ENCODE results near the gene BMP6. TPM values are rescaled to one million over a fixed set of nuclear protein-coding genes. Genes with fewer than 3 reads are reported as not detected.

The BMP6 gene
- total and polyA plus RNA-seq, 2 experiments from 2014 or later = 1.3 to 10.3 TPM

- in situ Hi-C loops (cut with MboI) = no loop called here
- Histone ChIP-seq H3K27me3 (replicated peaks; ENCODE audit: insufficient read depth) (no peaks in the 10 kb centered on the region), H3K4me2 (ENCODE audit: unreplicated experiment) (peak overlapping the region; percentile 83), H3K4me3 (peak overlapping the region; percentile 61), H3K9me3 (ENCODE audit: low read depth) (no peaks in the 10 kb centered on the region), H2AFZ (peak overlapping the region; percentile 66), H3K9ac (peak overlapping the region; percentile 57), H4K20me1 (ENCODE audit: insufficient read depth) (no peaks in the 10 kb centered on the region), H3F3A (ENCODE audit: insufficient read depth) (peaks cover 24% of the 10 kb centered on the region), H3K79me2 (ENCODE audit: insufficient read depth) (peaks cover 14% of the 10 kb centered on the region; the same call in 1 of the 2 replicates), H3K4me1 (ENCODE audit: insufficient read depth) (peaks cover 33% of the 10 kb centered on the region), H3K9me2 (ENCODE audit: insufficient read depth) (no peaks in the 10 kb centered on the region), H3K27ac (peak overlapping the region; percentile 82), H3K36me3 (ENCODE audit: low read depth) (no peaks in the 10 kb centered on the region)
- TF ChIP-seq EZH2phosphoT487 (IDR thresholded peaks at IDR 0.05; ENCODE audit: insufficient read depth, low read depth) (no peak), EZH2 (IDR thresholded peaks at IDR 0.05; ENCODE audit: insufficient read depth, poor library complexity, severe bottlenecking) (no peak)
- 2 to 3% methylated on average over 10 of the region's 10 CpGs for WGBS, 2 experiments (ENCODE audit: low coverage in 1 of 2, low lambda C conversion rate in 2 of 2, missing lambda C conversion rate in 2 of 2)
- peak; percentile 96 for DNase-seq
Observed at GRCh38 chr6:7730784-7731227, 4.9 kb downstream of the BMP6 start.

- in situ Hi-C loops (cut with MboI) = no loop called here
- no peaks in the 10 kb centered on the region for H3K36me3 ChIP-seq (ENCODE audit: low read depth)
Observed at GRCh38 chr6:7731294-7731693, 5.4 kb downstream of the BMP6 start.

GRCh38 chr6:7732228-7732627, 6.3 kb downstream of the BMP6 start:
- in situ Hi-C loops (cut with MboI) = no loop called here
- no peaks in the 10 kb centered on the region for H3K9me3 ChIP-seq (ENCODE audit: low read depth)
- peak overlapping the region; percentile 27; the same call in 1 of the 2 replicates for H2AFZ ChIP-seq
- no peak overlapping the region for H3K4me2 ChIP-seq (ENCODE audit: unreplicated experiment)
- H3K4me1 ChIP-seq (ENCODE audit: insufficient read depth) = peaks cover 33% of the 10 kb centered on the region
- no peak for TF ChIP-seq EZH2phosphoT487 (IDR thresholded peaks at IDR 0.05; ENCODE audit: insufficient read depth, low read depth)
- no peak for TF ChIP-seq EZH2 (IDR thresholded peaks at IDR 0.05; ENCODE audit: insufficient read depth, poor library complexity, severe bottlenecking)
- peaks cover 14% of the 10 kb centered on the region; the same call in 1 of the 2 replicates for H3K79me2 ChIP-seq (ENCODE audit: insufficient read depth)
- H3K4me3 ChIP-seq = no peak overlapping the region
- no peaks in the 10 kb centered on the region for H3K9me2 ChIP-seq (ENCODE audit: insufficient read depth)
- no peak overlapping the region for H3K27ac ChIP-seq
- H4K20me1 ChIP-seq (ENCODE audit: insufficient read depth) = no peaks in the 10 kb centered on the region
- H3F3A ChIP-seq (ENCODE audit: insufficient read depth) = peaks cover 24% of the 10 kb centered on the region
- no peaks in the 10 kb centered on the region for H3K36me3 ChIP-seq (ENCODE audit: low read depth)
- DNase-seq = peak; percentile 14
- no peaks in the 10 kb centered on the region for H3K27me3 ChIP-seq (replicated peaks; ENCODE audit: insufficient read depth)
- no peak overlapping the region for H3K9ac ChIP-seq

More at GRCh38 chr6:7731294-7731693, 5.4 kb downstream of the BMP6 start:
- no peak for DNase-seq
- Histone ChIP-seq H3K4me2 (ENCODE audit: unreplicated experiment) (peak overlapping the region; percentile 83), H2AFZ (peak overlapping the region; percentile 66), H3K9ac (peak overlapping the region; percentile 57), H3K27ac (peak overlapping the region; percentile 82), H3F3A (ENCODE audit: insufficient read depth) (peaks cover 24% of the 10 kb centered on the region), H3K9me3 (ENCODE audit: low read depth) (no peaks in the 10 kb centered on the region), H4K20me1 (ENCODE audit: insufficient read depth) (no peaks in the 10 kb centered on the region), H3K27me3 (replicated peaks; ENCODE audit: insufficient read depth) (no peaks in the 10 kb centered on the region), H3K4me3 (peak overlapping the region; percentile 61), H3K4me1 (ENCODE audit: insufficient read depth) (peaks cover 33% of the 10 kb centered on the region), H3K9me2 (ENCODE audit: insufficient read depth) (no peaks in the 10 kb centered on the region), H3K79me2 (ENCODE audit: insufficient read depth) (peaks cover 14% of the 10 kb centered on the region; the same call in 1 of the 2 replicates)
- WGBS, 2 experiments (ENCODE audit: low coverage in 1 of 2, low lambda C conversion rate in 2 of 2, missing lambda C conversion rate in 2 of 2) = 83 to 94% methylated on average over 2 of the region's 2 CpGs
- TF ChIP-seq EZH2phosphoT487 (IDR thresholded peaks at IDR 0.05; ENCODE audit: insufficient read depth, low read depth) (no peak), EZH2 (IDR thresholded peaks at IDR 0.05; ENCODE audit: insufficient read depth, poor library complexity, severe bottlenecking) (no peak)

GRCh38 chr6:7734707-7735383, 8.9 kb downstream of the BMP6 start:
- H3K9ac ChIP-seq = no peak overlapping the region
- no peaks in the 10 kb centered on the region for H3K36me3 ChIP-seq (ENCODE audit: low read depth)
- H3K9me3 ChIP-seq (ENCODE audit: low read depth) = no peaks in the 10 kb centered on the region
- H4K20me1 ChIP-seq (ENCODE audit: insufficient read depth) = no peaks in the 10 kb centered on the region
- TF ChIP-seq EZH2phosphoT487 (IDR thresholded peaks at IDR 0.05; ENCODE audit: insufficient read depth, low read depth) (no peak), EZH2 (IDR thresholded peaks at IDR 0.05; ENCODE audit: insufficient read depth, poor library complexity, severe bottlenecking) (no peak)
- no peaks in the 10 kb centered on the region; the same call in 1 of the 2 replicates for H3K79me2 ChIP-seq (ENCODE audit: insufficient read depth)
- no peak overlapping the region for H3K4me3 ChIP-seq
- H3K9me2 ChIP-seq (ENCODE audit: insufficient read depth) = no peaks in the 10 kb centered on the region
- peaks cover 19% of the 10 kb centered on the region for H3F3A ChIP-seq (ENCODE audit: insufficient read depth)
- H3K4me1 ChIP-seq (ENCODE audit: insufficient read depth) = peaks cover 25% of the 10 kb centered on the region
- no peak overlapping the region for H3K4me2 ChIP-seq (ENCODE audit: unreplicated experiment)
- H3K27me3 ChIP-seq (replicated peaks; ENCODE audit: insufficient read depth) = no peaks in the 10 kb centered on the region
- no peak overlapping the region for H3K27ac ChIP-seq
- DNase-seq = no peak
- in situ Hi-C loops (cut with MboI) = no loop called here
- H2AFZ ChIP-seq = no peak overlapping the region
- WGBS, 2 experiments (ENCODE audit: low coverage in 1 of 2, low lambda C conversion rate in 2 of 2, missing lambda C conversion rate in 2 of 2) = 92 to 94% methylated on average over 18 of the region's 18 CpGs
